ENCODE results near the gene PATJ. TPM values are rescaled to one million over a fixed set of nuclear protein-coding genes. Genes with fewer than 3 reads are reported as not detected.

PATJ gene
- total RNA-seq, 4 donors from 2014 or later = 10.6 to 44.8 (median 26.1) TPM

DNA sequence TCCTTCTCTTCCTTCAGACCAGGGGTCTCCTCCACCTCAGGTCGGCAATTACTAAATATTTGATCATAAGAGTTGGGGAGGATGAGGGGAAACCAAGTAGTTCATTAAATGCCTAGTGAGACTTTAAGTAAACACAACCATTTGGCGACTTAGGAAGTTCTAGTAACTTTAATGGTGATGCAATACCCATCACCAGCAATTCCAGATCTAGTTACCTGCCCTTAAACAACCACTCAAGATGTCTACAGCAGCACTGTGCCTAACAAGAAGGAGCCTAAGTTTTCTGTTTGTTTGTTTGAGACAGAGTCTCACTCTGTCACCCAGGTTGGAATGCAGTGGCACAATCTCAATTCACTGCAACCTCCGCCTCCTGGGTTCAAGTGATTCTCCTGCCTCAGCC lies 395.7 kb downstream of the PATJ start:
- H3K36me3 ChIP-seq = no peaks in the 10 kb centered on the region
- no peak overlapping the region for H3K4me3 ChIP-seq
- no peaks in the 10 kb centered on the region for H3K27me3 ChIP-seq
- intact Hi-C loops (cut with DNase I; ENCODE audit: low total_unique reads) = no loop called here
- no peak for DNase-seq
- H3K9me3 ChIP-seq = no peaks in the 10 kb centered on the region
- no peaks in the 10 kb centered on the region for H3K4me1 ChIP-seq
- H3K27ac ChIP-seq = no peak overlapping the region
- TF ChIP-seq, protein P1, sequence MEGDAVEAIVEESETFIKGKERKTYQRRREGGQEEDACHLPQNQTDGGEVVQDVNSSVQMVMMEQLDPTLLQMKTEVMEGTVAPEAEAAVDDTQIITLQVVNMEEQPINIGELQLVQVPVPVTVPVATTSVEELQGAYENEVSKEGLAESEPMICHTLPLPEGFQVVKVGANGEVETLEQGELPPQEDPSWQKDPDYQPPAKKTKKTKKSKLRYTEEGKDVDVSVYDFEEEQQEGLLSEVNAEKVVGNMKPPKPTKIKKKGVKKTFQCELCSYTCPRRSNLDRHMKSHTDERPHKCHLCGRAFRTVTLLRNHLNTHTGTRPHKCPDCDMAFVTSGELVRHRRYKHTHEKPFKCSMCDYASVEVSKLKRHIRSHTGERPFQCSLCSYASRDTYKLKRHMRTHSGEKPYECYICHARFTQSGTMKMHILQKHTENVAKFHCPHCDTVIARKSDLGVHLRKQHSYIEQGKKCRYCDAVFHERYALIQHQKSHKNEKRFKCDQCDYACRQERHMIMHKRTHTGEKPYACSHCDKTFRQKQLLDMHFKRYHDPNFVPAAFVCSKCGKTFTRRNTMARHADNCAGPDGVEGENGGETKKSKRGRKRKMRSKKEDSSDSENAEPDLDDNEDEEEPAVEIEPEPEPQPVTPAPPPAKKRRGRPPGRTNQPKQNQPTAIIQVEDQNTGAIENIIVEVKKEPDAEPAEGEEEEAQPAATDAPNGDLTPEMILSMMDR (IDR thresholded peaks at IDR 0.05) = no peak
- TF ChIP-seq POLR2A (IDR thresholded peaks at IDR 0.05) = no peak

DNA sequence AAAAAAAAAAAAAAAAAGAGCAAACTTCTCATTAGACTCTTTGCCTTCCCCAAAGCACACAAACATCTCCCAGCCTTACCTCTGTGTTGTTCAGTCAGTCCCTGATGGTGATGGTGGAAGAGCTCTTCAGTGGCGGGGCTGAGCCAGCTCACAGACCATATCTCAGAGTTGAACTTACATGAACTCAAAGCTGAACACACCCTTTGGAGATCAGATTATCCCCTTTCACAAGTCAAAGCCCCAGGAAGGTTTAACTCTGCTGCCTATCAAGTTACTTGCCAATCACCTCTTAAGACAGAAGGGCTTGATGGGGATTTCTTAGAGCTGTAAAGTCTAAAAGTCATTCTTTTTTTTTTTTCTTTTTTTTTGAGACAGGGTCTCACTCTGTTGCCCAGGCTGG lies 397.1 kb downstream of the PATJ start:
- Histone ChIP-seq H3K36me3 (no peaks in the 10 kb centered on the region), H3K27ac (no peak overlapping the region), H3K9me3 (no peaks in the 10 kb centered on the region), H3K4me3 (no peak overlapping the region), H3K4me1 (no peaks in the 10 kb centered on the region), H3K27me3 (no peaks in the 10 kb centered on the region)
- intact Hi-C loops (cut with DNase I; ENCODE audit: low total_unique reads) = no loop called here
- no peak for DNase-seq
- no peak for TF ChIP-seq POLR2A (IDR thresholded peaks at IDR 0.05)

DNA sequence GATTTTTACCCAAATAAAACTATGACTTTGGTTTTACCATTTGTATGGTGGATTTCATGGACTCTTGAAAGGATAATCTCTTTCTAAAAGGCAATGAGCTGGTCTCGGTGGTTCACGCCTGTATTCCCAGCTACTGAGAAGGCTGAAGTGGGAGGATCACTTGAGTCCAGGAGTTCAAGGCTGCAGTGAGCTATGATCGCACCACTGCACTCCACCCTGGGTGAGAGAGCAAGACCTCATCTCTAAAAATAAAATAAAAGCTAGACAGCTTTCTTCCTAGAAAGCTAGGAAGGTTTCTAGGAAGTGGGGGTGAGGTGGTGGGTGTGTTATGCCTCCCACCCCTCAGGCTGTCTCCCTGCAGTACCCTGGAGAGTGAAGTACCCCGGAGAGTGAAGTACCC lies 398.4 kb downstream of the PATJ start:
- no peaks in the 10 kb centered on the region for H3K9me3 ChIP-seq
- intact Hi-C loops (cut with DNase I; ENCODE audit: low total_unique reads) = no loop called here
- H3K27me3 ChIP-seq = no peaks in the 10 kb centered on the region
- no peak overlapping the region for H3K4me3 ChIP-seq
- H3K27ac ChIP-seq = no peak overlapping the region
- no peaks in the 10 kb centered on the region for H3K36me3 ChIP-seq
- DNase-seq = no peak
- no peaks in the 10 kb centered on the region for H3K4me1 ChIP-seq
- TF ChIP-seq POLR2A (IDR thresholded peaks at IDR 0.05) = no peak
- TF ChIP-seq, protein P1 (IDR thresholded peaks at IDR 0.05) = no peak

GRCh38 chr1:62142496-62142895 lies 400.2 kb downstream of the PATJ start:
- Histone ChIP-seq H3K4me3 (no peak overlapping the region), H3K4me1 (no peaks in the 10 kb centered on the region), H3K9me3 (no peaks in the 10 kb centered on the region), H3K27me3 (no peaks in the 10 kb centered on the region), H3K36me3 (no peaks in the 10 kb centered on the region), H3K27ac (no peak overlapping the region)
- intact Hi-C loops (cut with DNase I; ENCODE audit: low total_unique reads) = no loop called here
- no peak for DNase-seq
- TF ChIP-seq, protein P1 (IDR thresholded peaks at IDR 0.05) = no peak
- TF ChIP-seq POLR2A (IDR thresholded peaks at IDR 0.05) = no peak

- DNase-seq = no peak
- no peak for TF ChIP-seq POLR2A (IDR thresholded peaks at IDR 0.05)
- TF ChIP-seq, protein P1 (IDR thresholded peaks at IDR 0.05) = peak; percentile 31 to 57 (median 40)
- H3K36me3 ChIP-seq = no peaks in the 10 kb centered on the region
- H3K9me3 ChIP-seq = no peaks in the 10 kb centered on the region
- no peaks in the 10 kb centered on the region for H3K4me1 ChIP-seq
- no peak overlapping the region for H3K27ac ChIP-seq
- intact Hi-C loops (cut with DNase I; ENCODE audit: low total_unique reads) = no loop called here
- H3K4me3 ChIP-seq = no peak overlapping the region
- no peaks in the 10 kb centered on the region for H3K27me3 ChIP-seq
Measured at GRCh38 chr1:62144238-62144831, 402.1 kb downstream of the PATJ start.

- Histone ChIP-seq H3K27me3 (no peaks in the 10 kb centered on the region), H3K9me3 (no peaks in the 10 kb centered on the region), H3K4me1 (no peaks in the 10 kb centered on the region), H3K4me3 (no peak overlapping the region), H3K36me3 (no peaks in the 10 kb centered on the region), H3K27ac (no peak overlapping the region)
- intact Hi-C loops (cut with DNase I; ENCODE audit: low total_unique reads) = no loop called here
- no peak for DNase-seq
- TF ChIP-seq POLR2A (IDR thresholded peaks at IDR 0.05) = no peak
- TF ChIP-seq, protein P1 (IDR thresholded peaks at IDR 0.05) = no peak
Measured at GRCh38 chr1:62159940-62160348, 417.7 kb downstream of the PATJ start.
